Activated CD4-positive, alpha-beta T cell treated with anti-CD3 and anti-CD28 coated beads, Interleukin-2, amount 10 ng/mL, durations not matched to agents 24 days and 14 days (primary cell): ENCODE measurements around the gene SP140. TPM values are rescaled to one million over a fixed set of nuclear protein-coding genes. Genes with fewer than 3 reads are reported as not detected.
"Not testable (repeated sequence)": the region's sequence is repeated elsewhere in the genome, so short reads cannot be mapped to it uniquely, and the experiment has no call there.

Source experiments
- DNase-seq: peaks from one replicate; pipeline ENCODE4 v3.0.0; 2022
- H3K27ac Mint-ChIP-seq: one replicate; pipeline ENCODE4 v1.8.0; 2022; ENCODE audit warnings: mild to moderate bottlenecking, mixed read lengths
- H3K27me3 Mint-ChIP-seq: one replicate; pipeline ENCODE4 v1.8.0; 2022; ENCODE audit warnings: mixed read lengths
- H3K36me3 Mint-ChIP-seq: one replicate; pipeline ENCODE4 v1.8.0; 2022; ENCODE audit warnings: low read depth, mild to moderate bottlenecking, mixed read lengths
- H3K4me1 Mint-ChIP-seq: one replicate; pipeline ENCODE4 v1.8.0; 2021; ENCODE audit warnings: mixed read lengths
- H3K4me3 Mint-ChIP-seq: one replicate; pipeline ENCODE4 v1.8.0; 2022; ENCODE audit warnings: mild to moderate bottlenecking, moderate library complexity, mixed read lengths
- H3K9me3 Mint-ChIP-seq: one replicate; pipeline ENCODE4 v1.8.0; 2021; ENCODE audit warnings: mixed read lengths
- intact Hi-C: fragments of 100-400 bp; cut with micrococcal nuclease; formaldehyde crosslinking; loops from one replicate; pipeline ENCODE4 v1.15.1; 2023
- total RNA-seq: library from RNA; stranded (reverse); gene quantifications from 2 replicates; pipeline ENCODE4 v1.2.3, GENCODE V29; 2022

Gene SP140
- total RNA-seq, 1 donor from 2014 or later = 241 TPM

- Mint-ChIP-seq H3K9me3 (peaks cover 29% of the 10 kb centered on the region), H3K27ac (peak overlapping the region; percentile 80), H3K36me3 (peaks cover 91% of the 10 kb centered on the region), H3K4me1 (peaks cover 63% of the 10 kb centered on the region), H3K27me3 (no peaks in the 10 kb centered on the region), H3K4me3 (peak overlapping the region; percentile 68)
- intact Hi-C loops = loop anchor here (1.0 to 5.0 kb wide), 6 partner anchors 14 to 389 kb away; no protein-coding TSS in a partner anchor
- peak; percentile 63 for DNase-seq
These were observed 43.2 kb downstream of the SP140 start for GRCh38 chr2:230268606-230269243.

DNA sequence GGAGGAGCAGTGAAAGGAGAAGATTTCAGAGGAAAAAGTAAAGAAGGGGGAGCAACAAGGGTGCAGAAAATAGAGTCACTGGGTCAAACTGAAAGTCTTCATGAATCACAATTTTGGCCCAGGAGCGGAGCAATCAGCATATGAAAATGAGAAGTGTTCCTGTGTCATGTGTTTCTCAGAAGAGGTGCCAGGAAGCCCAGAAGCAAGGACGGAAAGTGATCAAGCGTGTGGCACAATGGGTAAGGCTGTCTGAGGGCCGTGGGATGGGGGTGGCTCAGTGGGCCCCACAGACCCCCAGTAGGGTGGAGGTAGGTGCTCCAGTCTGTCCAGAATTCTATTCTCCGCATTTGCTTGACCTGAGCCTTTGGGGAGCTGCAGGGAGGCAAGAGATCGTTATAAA is 44.2 kb downstream of the SP140 start:
- intact Hi-C loops = loop anchor here (1.0 to 5.0 kb wide), 6 partner anchors 15 to 388 kb away; no protein-coding TSS in a partner anchor
- H3K4me1 Mint-ChIP-seq = peaks cover 57% of the 10 kb centered on the region
- DNase-seq = no peak
- H3K4me3 Mint-ChIP-seq = peak overlapping the region; percentile 68
- H3K27ac Mint-ChIP-seq = peak overlapping the region; percentile 80
- H3K27me3 Mint-ChIP-seq = no peaks in the 10 kb centered on the region
- peaks cover 23% of the 10 kb centered on the region for H3K9me3 Mint-ChIP-seq
- peaks cover 87% of the 10 kb centered on the region for H3K36me3 Mint-ChIP-seq

- no peak overlapping the region for H3K4me3 Mint-ChIP-seq
- H3K27me3 Mint-ChIP-seq = no peaks in the 10 kb centered on the region
- no peak for DNase-seq
- intact Hi-C loops = no loop called here
- H3K4me1 Mint-ChIP-seq = peaks cover 18% of the 10 kb centered on the region
- H3K36me3 Mint-ChIP-seq = peaks cover 61% of the 10 kb centered on the region
- no peak overlapping the region for H3K27ac Mint-ChIP-seq
- peaks cover 12% of the 10 kb centered on the region for H3K9me3 Mint-ChIP-seq
These were observed 57.4 kb downstream of the SP140 start for GRCh38 chr2:230282936-230283335.

DNA sequence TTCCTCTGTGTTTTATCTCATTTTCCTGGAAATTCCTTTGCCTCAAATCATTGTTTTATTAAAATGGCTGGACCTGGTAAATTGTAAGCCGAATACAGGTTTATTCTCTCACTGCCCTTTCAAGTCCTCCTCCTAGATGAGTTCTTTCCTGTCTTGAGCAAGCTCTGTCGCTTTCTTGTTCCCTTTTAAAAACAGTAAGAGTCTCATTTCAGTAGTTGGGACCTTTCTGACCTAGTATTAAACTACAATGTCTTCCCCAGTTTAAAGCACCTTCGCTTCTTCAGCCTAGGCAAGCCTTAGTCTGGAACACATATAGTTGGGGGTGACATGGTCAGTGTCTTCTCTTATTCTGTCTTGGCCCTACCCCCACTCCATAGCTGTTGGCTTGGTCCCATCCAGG is 60.5 kb downstream of the SP140 start:
- Mint-ChIP-seq H3K27me3 (no peaks in the 10 kb centered on the region), H3K27ac (no peak overlapping the region)
- intact Hi-C loops = no loop called here

GRCh38 chr2:230289311-230289710 is 63.8 kb downstream of the SP140 start:
- Mint-ChIP-seq H3K9me3 (peaks cover 17% of the 10 kb centered on the region), H3K36me3 (peaks cover 83% of the 10 kb centered on the region), H3K4me1 (peaks cover 24% of the 10 kb centered on the region)
- not testable (repeated sequence) for H3K27ac Mint-ChIP-seq, H3K4me3 Mint-ChIP-seq, H3K27me3 Mint-ChIP-seq
- intact Hi-C loops = loop anchor here (2.0 kb wide), 1 partner anchor 55 kb away; no protein-coding TSS in a partner anchor
- DNase-seq = peak; percentile 75

More for the DNA sequence above, 60.5 kb downstream of the SP140 start:
- Mint-ChIP-seq H3K4me3 (no peak overlapping the region), H3K4me1 (peaks cover 25% of the 10 kb centered on the region), H3K9me3 (peaks cover 11% of the 10 kb centered on the region), H3K36me3 (peaks cover 69% of the 10 kb centered on the region)
- DNase-seq = no peak

DNA sequence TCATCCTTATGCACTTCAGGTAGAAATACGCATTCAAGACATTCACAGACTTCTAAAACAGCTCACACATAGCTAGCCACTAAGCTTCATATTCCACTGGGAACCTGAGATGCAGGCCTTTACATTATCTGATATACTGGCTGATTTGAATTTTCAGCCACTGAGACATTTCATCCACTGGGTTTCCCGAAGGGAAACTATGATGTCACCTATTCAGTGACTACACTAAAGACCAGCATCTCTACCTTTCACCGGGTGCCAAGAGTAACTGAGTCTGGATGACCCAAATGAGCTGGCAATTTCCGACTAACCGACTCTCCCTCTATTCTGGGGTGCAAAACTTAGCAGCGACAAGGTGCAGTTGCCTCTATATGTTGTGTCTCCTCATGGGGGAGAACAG is 69.7 kb downstream of the SP140 start:
- peaks cover 10% of the 10 kb centered on the region for H3K4me1 Mint-ChIP-seq
- peaks cover 39% of the 10 kb centered on the region for H3K9me3 Mint-ChIP-seq
- intact Hi-C loops = no loop called here
- DNase-seq = no peak
- H3K36me3 Mint-ChIP-seq = peaks cover 93% of the 10 kb centered on the region
- no peak overlapping the region for H3K4me3 Mint-ChIP-seq
- H3K27me3 Mint-ChIP-seq = no peaks in the 10 kb centered on the region
- no peak overlapping the region for H3K27ac Mint-ChIP-seq

GRCh38 chr2:230296917-230297316 is 71.4 kb downstream of the SP140 start:
- Mint-ChIP-seq H3K4me1 (peaks cover 10% of the 10 kb centered on the region), H3K36me3 (peaks cover 93% of the 10 kb centered on the region), H3K27ac (no peak overlapping the region), H3K27me3 (no peaks in the 10 kb centered on the region), H3K4me3 (no peak overlapping the region), H3K9me3 (peaks cover 51% of the 10 kb centered on the region)
- no peak for DNase-seq
- intact Hi-C loops = no loop called here

- no peak for DNase-seq
- Mint-ChIP-seq H3K4me1 (peaks cover 10% of the 10 kb centered on the region), H3K27ac (peak overlapping the region; percentile 36), H3K9me3 (peaks cover 63% of the 10 kb centered on the region), H3K36me3 (peaks cover 93% of the 10 kb centered on the region), H3K27me3 (no peaks in the 10 kb centered on the region), H3K4me3 (no peak overlapping the region)
- intact Hi-C loops = no loop called here
These were observed 74.1 kb downstream of the SP140 start for GRCh38 chr2:230299618-230300017.

DNA sequence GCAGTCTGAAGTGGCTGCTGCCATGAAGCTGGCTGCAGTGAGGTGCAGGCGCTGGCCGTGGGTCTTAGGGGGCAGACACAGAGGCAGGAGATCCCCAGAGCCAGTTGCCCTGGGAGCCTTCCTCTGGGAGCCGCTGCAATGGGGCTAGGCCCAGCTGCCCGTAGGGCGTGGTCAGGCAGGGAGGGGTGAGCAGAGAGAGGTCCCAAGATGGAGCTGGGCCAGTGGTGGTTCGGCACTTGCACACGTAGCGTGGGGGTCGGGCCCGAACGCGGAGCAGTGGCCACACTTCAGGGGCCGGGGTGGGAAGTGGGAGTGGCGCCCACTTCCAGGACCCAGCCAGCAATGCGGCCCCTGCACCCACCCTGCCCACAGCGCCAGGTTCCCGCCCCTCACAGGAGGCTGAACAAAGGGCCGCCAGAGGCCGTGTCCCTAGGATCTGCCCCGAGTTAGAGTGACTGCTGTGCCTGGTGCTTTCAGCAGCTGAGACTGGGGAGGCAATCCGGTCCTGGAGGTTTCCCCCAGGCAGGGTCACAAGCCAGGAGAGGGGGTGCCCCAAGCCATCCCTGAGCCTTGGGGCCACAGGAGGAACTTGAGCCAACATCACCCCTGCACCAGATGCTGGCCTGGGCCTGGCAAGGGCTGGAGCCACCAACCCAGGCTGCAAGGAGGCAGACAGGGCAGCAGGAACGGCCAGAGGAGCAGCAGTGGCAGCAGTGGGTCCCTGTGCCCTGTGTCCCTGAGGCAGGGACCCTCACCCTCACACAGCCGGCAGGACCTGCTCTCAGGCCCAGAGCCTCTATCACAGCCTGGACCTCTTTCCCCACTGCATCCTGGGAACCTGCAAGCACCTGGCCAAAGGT is 80.1 kb downstream of the SP140 start:
- Mint-ChIP-seq H3K27me3 (no peaks in the 10 kb centered on the region), H3K36me3 (peaks cover 74% of the 10 kb centered on the region), H3K4me3 (no peak overlapping the region), H3K9me3 (peaks cover 28% of the 10 kb centered on the region), H3K27ac (no peak overlapping the region), H3K4me1 (peaks cover 9% of the 10 kb centered on the region)
- intact Hi-C loops = no loop called here
- no peak for DNase-seq

- H3K9me3 Mint-ChIP-seq = peaks cover 23% of the 10 kb centered on the region
- no peak overlapping the region for H3K4me3 Mint-ChIP-seq
- intact Hi-C loops = no loop called here
- H3K36me3 Mint-ChIP-seq = peaks cover 68% of the 10 kb centered on the region
- H3K4me1 Mint-ChIP-seq = peaks cover 9% of the 10 kb centered on the region
- no peaks in the 10 kb centered on the region for H3K27me3 Mint-ChIP-seq
- H3K27ac Mint-ChIP-seq = no peak overlapping the region
- no peak for DNase-seq
These were observed 80.9 kb downstream of the SP140 start for GRCh38 chr2:230306474-230306873.

DNA sequence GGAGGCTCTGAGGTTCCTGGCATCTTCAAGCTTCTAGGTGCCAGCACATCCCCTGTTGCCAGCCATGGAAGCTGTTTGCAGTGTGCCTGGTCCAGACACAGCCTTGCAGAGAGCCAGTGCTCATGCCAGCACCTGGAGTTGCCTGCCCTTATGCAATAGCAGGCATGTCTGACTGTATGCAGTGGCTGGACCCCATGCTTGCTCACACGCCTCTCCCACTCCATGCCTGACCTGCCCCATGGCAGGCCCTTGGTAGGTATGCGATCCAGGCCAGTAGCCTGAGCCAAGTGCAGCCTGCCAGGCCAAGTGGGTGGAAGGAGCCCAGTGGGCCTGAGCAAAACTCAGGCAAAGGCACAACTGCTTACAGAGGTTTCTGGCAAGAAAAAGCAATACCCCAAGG is 81.9 kb downstream of the SP140 start:
- Mint-ChIP-seq H3K4me1 (peaks cover 11% of the 10 kb centered on the region), H3K27me3 (no peaks in the 10 kb centered on the region), H3K27ac (no peak overlapping the region), H3K36me3 (peaks cover 71% of the 10 kb centered on the region), H3K9me3 (peaks cover 17% of the 10 kb centered on the region), H3K4me3 (no peak overlapping the region)
- intact Hi-C loops = no loop called here
- DNase-seq = no peak

DNA sequence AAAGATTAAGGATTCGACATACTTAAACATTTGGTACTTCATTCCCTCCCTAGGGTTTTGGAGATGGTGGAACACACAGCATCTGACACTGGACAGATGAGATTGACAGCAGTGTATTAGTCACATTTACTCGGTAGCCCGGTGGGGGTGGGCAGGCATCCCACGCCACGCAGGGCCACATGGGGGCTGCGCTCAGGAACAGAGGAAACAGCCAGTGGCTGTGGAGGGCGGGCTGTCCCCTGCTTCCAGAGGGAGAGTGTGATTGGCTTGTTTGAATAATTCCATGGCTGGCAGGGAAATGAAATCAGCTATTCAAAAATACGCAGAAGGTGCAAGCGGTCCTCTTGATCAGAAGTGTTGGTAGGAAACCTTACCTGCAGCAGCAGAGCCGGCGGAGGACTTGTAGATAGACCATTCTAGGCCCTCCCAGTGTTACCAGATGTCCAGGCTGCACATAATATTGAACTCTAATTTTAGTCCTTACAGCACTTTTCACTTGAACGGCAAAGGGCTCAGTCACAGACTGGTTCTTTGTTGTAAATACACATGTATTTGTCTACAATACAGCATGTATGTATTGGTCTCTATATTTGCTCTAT is 83.0 kb downstream of the SP140 start:
- H3K9me3 Mint-ChIP-seq = peaks cover 8% of the 10 kb centered on the region
- peak overlapping the region; percentile 57 for H3K27ac Mint-ChIP-seq
- no peak overlapping the region for H3K4me3 Mint-ChIP-seq
- intact Hi-C loops = no loop called here
- peaks cover 71% of the 10 kb centered on the region for H3K36me3 Mint-ChIP-seq
- no peaks in the 10 kb centered on the region for H3K27me3 Mint-ChIP-seq
- H3K4me1 Mint-ChIP-seq = peaks cover 11% of the 10 kb centered on the region
- no peak for DNase-seq

DNA sequence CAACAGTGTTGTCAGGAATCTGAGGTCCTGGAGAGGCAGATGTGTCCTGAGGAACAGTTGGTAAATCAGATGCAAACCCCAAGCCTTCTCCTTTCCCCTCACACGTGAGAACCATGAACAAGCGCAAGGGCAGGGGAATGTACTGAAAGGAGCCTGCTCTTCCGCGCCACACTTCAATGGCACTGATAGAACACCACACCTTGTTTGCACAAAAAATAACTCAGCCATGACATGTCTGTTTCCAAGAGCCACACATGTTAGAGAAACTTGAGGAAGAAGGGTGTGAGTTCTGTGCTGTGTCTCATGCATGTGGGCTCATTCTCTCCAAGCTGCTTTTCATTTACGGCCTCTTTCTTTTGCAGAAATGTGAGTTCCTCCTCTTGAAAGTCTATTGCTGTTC is 85.3 kb downstream of the SP140 start:
- H3K27ac Mint-ChIP-seq, H3K27me3 Mint-ChIP-seq, intact Hi-C loops, H3K9me3 Mint-ChIP-seq, H3K4me3 Mint-ChIP-seq, DNase-seq: not testable (repeated sequence)
- H3K4me1 Mint-ChIP-seq = peaks cover 16% of the 10 kb centered on the region
- H3K36me3 Mint-ChIP-seq = peaks cover 74% of the 10 kb centered on the region

GRCh38 chr2:230311634-230312033 is 86.1 kb downstream of the SP140 start:
- H3K27me3 Mint-ChIP-seq, DNase-seq, H3K27ac Mint-ChIP-seq, intact Hi-C loops, H3K4me3 Mint-ChIP-seq, H3K9me3 Mint-ChIP-seq: not testable (repeated sequence)
- H3K4me1 Mint-ChIP-seq = peaks cover 16% of the 10 kb centered on the region
- peaks cover 75% of the 10 kb centered on the region for H3K36me3 Mint-ChIP-seq
